ENCODE data around the gene SDR42E1. TPM values are rescaled to one million over a fixed set of nuclear protein-coding genes. Genes with fewer than 3 reads are reported as not detected.
A peak's percentile ranks its signal among the peaks of the same experiment; 100 is the strongest.

The SDR42E1 gene
- total and polyA plus RNA-seq, 2 donors (not counting 3 experiments of a cell fraction or from before 2014, with no cell fraction given) = 0.08 TPM; not detected in 1

DNA sequence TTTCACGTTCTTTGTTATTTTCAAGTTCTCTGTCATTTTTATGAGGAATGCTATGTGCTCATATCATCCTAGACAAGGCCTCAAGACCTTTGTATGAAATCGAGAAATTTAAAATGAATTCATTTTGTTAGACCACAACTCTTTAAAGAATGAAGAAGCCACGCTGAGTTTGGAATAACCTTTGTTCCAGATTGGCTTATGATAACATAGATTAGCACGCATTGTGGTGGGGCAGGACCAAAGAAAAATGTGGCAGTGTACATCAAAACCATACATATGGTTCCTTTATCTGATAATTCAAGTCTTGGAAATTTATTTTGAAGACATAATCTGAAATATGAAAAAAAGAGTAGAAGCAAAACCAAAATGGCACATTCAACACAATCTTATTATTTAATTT, 26.0 kb upstream of the SDR42E1 start:
- no peak overlapping the region for H3K27ac ChIP-seq (ENCODE audit: insufficient read depth, low read depth, low read length)
- TF ChIP-seq POLR2A (IDR thresholded peaks at IDR 0.05; ENCODE audit: low read depth, low read length) = no peak
- no peak for TF ChIP-seq JUN (IDR thresholded peaks at IDR 0.05; ENCODE audit: borderline replicate concordance, insufficient read depth, insufficient read length, low read depth)
- DNase-seq (ENCODE audit: low read depth, low spot score) (no peak), FAIRE-seq (no peak)
- H2AFZ ChIP-seq (ENCODE audit: low read depth, low read length) = no peak overlapping the region
- ChIA-PET CTCF (interaction anchor here (0.8 to 0.9 kb wide), 2 partner anchors 21 to 24 kb away, joined by 3 to 4 read pairs; no protein-coding TSS in a partner anchor), POLR2A (no interaction called here)
- no peak overlapping the region for H3K4me3 ChIP-seq (replicated peaks in 1 of 3; ENCODE audit: insufficient read depth in 1 of 3, low read depth in 1 of 3, low read length in 3 of 3)
- H4K20me1 ChIP-seq (replicated peaks; ENCODE audit: control insufficient read depth, extremely low read depth, insufficient read depth, low read length) = no peaks in the 10 kb centered on the region
- intact Hi-C loops (cut with micrococcal nuclease) = no loop called here
- no peak overlapping the region for H3K4me2 ChIP-seq (ENCODE audit: insufficient read depth, low read length)
- no peaks in the 10 kb centered on the region for H3K9me1 ChIP-seq (replicated peaks; ENCODE audit: control insufficient read depth, extremely low read depth, insufficient read depth, low read length)
- H3K79me2 ChIP-seq (ENCODE audit: control insufficient read depth, insufficient read depth, low read length) = no peaks in the 10 kb centered on the region
- peaks cover 0 to 9% of the 10 kb centered on the region in 2 experiments for H3K27me3 ChIP-seq (ENCODE audit: control insufficient read depth in 2 of 2, insufficient read depth in 2 of 2, low read length in 2 of 2)
- peaks cover 22% of the 10 kb centered on the region for H3K4me1 ChIP-seq (ENCODE audit: control insufficient read depth, extremely low read depth, insufficient read depth, low read length)
- BruUV-seq (replicated peaks) = no TSS peak
- H3K36me3 ChIP-seq (ENCODE audit: control insufficient read depth in 2 of 2, extremely low read depth in 1 of 2, insufficient read depth in 2 of 2, low read length in 2 of 2) = no peaks in the 10 kb centered on the region
- H3K9ac ChIP-seq (replicated peaks; ENCODE audit: extremely low read depth, insufficient read depth, low read length) = no peak overlapping the region
- no peaks in the 10 kb centered on the region for H3K9me3 ChIP-seq (replicated peaks; ENCODE audit: control insufficient read depth, insufficient read depth, low read length)
- dilution Hi-C loops (cut with MboI; ENCODE audit: extremely low pct_ligation_motif_present, low sequenced_read_pairs) = no loop called here

DNA sequence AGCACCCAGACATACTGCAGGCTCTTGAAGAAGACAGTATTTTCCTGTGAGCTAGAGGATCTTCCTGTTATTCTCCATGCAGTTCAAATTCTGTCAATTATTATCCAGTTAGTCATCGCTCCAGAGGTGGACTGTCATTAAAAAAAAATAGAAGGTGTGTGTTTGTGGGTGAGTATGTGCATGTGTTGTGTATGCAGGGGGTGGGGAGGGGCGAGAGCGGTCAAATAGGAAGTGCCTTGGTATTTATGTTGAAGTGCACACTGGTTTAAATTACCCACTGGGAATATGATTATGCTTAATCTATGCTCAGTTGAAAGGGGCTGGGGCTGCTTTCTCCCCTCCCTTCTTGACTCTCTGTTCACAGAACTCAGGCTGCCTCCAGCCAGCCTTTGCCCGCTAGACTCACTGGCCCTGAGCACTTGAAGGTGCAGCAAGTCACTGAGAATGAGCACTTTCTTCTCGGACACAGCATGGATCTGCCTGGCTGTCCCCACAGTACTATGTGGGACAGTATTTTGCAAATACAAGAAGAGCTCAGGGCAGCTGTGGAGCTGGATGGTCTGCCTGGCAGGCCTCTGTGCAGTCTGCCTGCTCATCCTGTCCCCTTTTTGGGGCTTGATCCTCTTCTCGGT, 23.8 kb upstream of the SDR42E1 start, which contains the start of gene HSD17B2:
Gene HSD17B2 (plus strand): TSS at position 273 of the 632 bp plus-strand sequence. CDS start 172 bp downstream, at position 445.
- Histone ChIP-seq H3K27ac (ENCODE audit: insufficient read depth, low read depth, low read length) (no peak within 1 kb of the TSS), H3K4me1 (ENCODE audit: control insufficient read depth, extremely low read depth, insufficient read depth, low read length) (peaks cover 34% of the 10 kb centered on the region), H3K9me3 (replicated peaks; ENCODE audit: control insufficient read depth, insufficient read depth, low read length) (no peaks in the 10 kb centered on the region), H3K4me3 (replicated peaks in 1 of 3; ENCODE audit: insufficient read depth in 1 of 3, low read depth in 1 of 3, low read length in 3 of 3) (no peak within 1 kb of the TSS), H3K27me3 (ENCODE audit: control insufficient read depth in 2 of 2, insufficient read depth in 2 of 2, low read length in 2 of 2) (peaks cover 0 to 6% of the 10 kb centered on the region in 2 experiments), H3K4me2 (ENCODE audit: insufficient read depth, low read length) (peak within 1 kb of the TSS; percentile 12), H4K20me1 (replicated peaks; ENCODE audit: control insufficient read depth, extremely low read depth, insufficient read depth, low read length) (no peaks in the 10 kb centered on the region), H3K9me1 (replicated peaks; ENCODE audit: control insufficient read depth, extremely low read depth, insufficient read depth, low read length) (no peaks in the 10 kb centered on the region), H3K79me2 (ENCODE audit: control insufficient read depth, insufficient read depth, low read length) (no peaks in the 10 kb centered on the region), H3K36me3 (ENCODE audit: control insufficient read depth in 2 of 2, extremely low read depth in 1 of 2, insufficient read depth in 2 of 2, low read length in 2 of 2) (no peaks in the 10 kb centered on the region), H2AFZ (ENCODE audit: low read depth, low read length) (no peak within 1 kb of the TSS), H3K9ac (replicated peaks; ENCODE audit: extremely low read depth, insufficient read depth, low read length) (no peak within 1 kb of the TSS)
- ChIA-PET POLR2A (no interaction called here), CTCF (interaction anchor here (1.7 to 4.2 kb wide), 2 partner anchors 26 to 195 kb away, joined by 10 to 16 read pairs; no protein-coding TSS in a partner anchor)
- TF ChIP-seq FOS (IDR thresholded peaks at IDR 0.05; ENCODE audit: borderline replicate concordance, insufficient read depth, low read length) (peak; percentile 40), POLR2AphosphoS5 (IDR thresholded peaks at IDR 0.05; ENCODE audit: insufficient read depth, low read depth, low read length) (no peak)
- FAIRE-seq (peak; percentile 18), DNase-seq (ENCODE audit: low read depth, low spot score) (peak; percentile 16)
- dilution Hi-C loops (cut with MboI; ENCODE audit: extremely low pct_ligation_motif_present, low sequenced_read_pairs) = no loop called here
- BruUV-seq (replicated peaks) = TSS peak; percentile 79
- intact Hi-C loops (cut with micrococcal nuclease) = no loop called here
